ENCODE measurements around the gene RCAN2.
A peak's percentile ranks its signal among the peaks of the same experiment; 100 is the strongest.
"Not testable (repeated sequence)": the region's sequence is repeated elsewhere in the genome, so short reads cannot be mapped to it uniquely, and the experiment has no call there.

Gene RCAN2

GRCh38 chr6:46387728-46388127 lies 103.5 kb downstream of the RCAN2 start:
- not testable (repeated sequence) for DNase-seq (ENCODE audit: low spot score)

DNA sequence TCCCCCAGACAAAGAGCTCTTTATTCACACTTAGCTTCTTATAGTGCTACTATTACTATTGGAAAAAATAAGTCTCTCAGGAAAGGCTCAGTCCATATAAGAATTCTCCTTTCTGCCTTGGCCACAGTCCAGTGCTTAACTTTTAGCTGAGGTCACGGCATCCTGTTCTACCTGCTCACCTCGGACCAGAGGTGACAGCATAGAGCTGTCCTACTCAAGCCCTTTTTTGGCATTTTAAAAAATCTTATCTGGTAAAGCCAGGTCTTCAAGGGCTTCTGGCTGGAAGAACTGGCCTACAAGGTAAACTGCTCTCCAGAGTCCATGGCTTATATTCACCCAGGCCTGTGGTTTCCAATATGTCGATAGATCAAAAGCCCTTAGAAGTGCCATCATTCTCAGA lies 109.7 kb downstream of the RCAN2 start:
- no peak for DNase-seq (ENCODE audit: low spot score)

DNA sequence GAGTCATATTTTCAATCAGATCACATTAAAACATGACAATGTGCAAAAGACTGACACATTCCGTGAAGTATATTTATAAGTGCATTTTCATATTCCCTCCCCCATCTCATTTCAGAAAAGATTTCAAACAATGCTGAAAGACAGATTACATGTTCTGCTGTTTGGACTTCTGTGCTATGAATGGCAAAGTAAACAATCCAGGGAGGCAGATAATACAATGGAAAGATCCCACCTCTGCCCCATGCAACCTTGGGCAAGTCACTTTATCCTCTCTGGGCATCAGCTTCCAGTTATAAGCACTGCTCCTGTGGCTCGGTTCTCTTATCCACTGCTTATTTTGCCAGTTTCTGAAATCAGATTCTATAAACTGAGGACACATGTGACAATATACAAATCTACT lies 110.2 kb downstream of the RCAN2 start:
- no peak for DNase-seq (ENCODE audit: low spot score)

- no peak for DNase-seq (ENCODE audit: low spot score)
Measured at GRCh38 chr6:46380152-46380807, 111.0 kb downstream of the RCAN2 start.

GRCh38 chr6:46378882-46379416 lies 112.3 kb downstream of the RCAN2 start:
- DNase-seq (ENCODE audit: low spot score) = peak; percentile 61

- DNase-seq (ENCODE audit: low spot score) = no peak
Measured at GRCh38 chr6:46378161-46378881, 112.9 kb downstream of the RCAN2 start.

DNA sequence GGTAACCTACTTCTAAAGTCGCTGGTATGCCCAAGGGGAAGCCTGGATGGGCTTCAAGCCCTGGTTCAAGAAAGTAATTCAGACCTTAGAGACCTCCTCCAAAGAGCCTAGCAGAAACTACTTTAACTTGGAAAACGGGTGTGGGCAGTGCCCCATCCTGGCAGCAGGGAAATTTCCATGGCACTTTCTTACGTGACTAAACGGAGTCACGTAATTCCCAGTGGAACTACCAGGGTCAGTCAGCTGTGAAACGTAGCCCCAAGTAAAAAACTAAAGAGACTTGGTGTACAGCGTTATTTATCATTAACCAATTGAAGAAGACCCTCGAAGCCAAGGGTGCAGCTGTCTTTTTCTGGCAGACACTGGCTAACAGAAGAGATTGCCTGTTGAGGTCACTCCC lies 114.0 kb downstream of the RCAN2 start:
- no peak for DNase-seq (ENCODE audit: low spot score)

- no peak for DNase-seq (ENCODE audit: low spot score)
Measured at GRCh38 chr6:46376562-46377061, 114.6 kb downstream of the RCAN2 start.

DNA sequence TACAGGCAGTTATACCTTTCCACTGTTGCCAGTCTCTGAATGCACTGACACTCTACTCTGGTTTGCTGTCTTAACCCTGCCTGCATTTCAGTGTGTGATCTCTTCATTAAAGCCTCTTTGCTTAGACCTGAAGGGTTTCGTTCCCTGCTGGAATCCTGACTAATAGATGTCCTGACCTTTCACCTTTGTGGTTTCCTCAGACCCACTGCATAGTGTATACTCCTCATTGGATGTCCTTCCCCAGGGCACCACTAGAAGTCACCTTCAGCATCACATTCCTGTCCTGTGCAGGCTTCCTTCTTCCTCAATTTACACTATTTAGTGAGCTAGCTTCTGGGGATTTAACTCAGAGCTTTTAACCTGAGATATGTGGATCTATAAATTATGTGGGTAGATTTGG lies 120.6 kb downstream of the RCAN2 start:
- DNase-seq (ENCODE audit: low spot score) = no peak

DNA sequence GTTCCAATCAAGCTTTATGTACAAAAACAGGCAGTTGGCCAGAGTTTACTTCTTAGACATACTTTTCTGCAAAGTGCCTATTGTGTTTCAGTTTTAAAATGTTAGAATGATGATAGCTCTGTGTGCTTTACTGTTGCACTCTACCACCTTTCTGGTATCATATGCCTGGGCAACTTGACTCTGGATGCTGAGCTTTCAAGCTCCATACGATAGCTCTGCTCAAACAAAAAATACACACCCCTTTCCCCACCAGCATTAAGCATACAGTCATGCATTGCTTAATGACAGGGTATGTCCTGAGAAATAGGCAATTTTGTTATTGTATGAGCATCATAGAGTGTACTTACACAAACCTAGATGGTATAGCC lies 123.1 kb downstream of the RCAN2 start:
- no peak for DNase-seq (ENCODE audit: low spot score)

DNA sequence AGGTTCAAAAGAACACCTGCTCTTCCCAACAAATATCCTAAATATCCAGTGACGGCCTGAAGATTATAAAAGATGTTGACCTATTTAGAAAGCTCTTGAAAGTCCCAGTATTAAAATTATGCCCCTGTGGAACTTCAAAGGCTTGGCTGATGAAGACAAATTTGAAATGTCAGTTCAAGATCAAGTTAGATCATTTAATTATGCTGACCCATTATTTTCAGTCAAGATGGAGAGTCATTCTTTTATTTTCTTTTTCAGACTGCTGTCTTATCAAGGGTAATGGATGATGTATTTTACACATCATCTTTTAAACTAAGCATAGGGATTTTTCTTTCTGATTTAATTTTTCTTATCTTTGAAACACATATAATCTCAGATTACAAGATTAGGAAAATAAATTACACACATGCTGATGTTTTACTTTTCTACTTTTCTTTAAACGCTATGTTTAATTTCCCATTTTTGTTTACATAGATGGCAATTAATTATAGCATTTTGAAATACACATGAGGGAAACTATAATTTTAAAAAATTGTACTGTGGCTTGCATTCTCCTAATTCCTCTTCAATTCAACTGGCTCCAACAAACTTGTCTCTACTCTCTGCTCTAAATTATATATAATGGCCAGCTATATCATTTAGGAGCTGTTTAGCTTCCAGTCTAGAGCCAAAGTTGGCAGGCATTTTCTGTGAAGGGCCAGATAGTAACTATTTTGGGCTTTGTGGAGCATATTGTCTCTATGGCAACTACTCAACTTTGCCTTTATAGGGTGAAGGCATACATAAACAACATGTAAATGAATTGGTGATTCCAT lies 123.7 kb downstream of the RCAN2 start:
- DNase-seq (ENCODE audit: low spot score) = no peak

GRCh38 chr6:46366190-46366900 lies 124.9 kb downstream of the RCAN2 start:
- no peak for DNase-seq (ENCODE audit: low spot score)

- no peak for DNase-seq (ENCODE audit: low spot score)
Measured at GRCh38 chr6:46357591-46357990, 133.7 kb downstream of the RCAN2 start.

- DNase-seq (ENCODE audit: low spot score) = no peak
Measured at GRCh38 chr6:46356543-46356942, 134.7 kb downstream of the RCAN2 start.

GRCh38 chr6:46353528-46353927 lies 137.7 kb downstream of the RCAN2 start:
- no peak for DNase-seq (ENCODE audit: low spot score)

DNA sequence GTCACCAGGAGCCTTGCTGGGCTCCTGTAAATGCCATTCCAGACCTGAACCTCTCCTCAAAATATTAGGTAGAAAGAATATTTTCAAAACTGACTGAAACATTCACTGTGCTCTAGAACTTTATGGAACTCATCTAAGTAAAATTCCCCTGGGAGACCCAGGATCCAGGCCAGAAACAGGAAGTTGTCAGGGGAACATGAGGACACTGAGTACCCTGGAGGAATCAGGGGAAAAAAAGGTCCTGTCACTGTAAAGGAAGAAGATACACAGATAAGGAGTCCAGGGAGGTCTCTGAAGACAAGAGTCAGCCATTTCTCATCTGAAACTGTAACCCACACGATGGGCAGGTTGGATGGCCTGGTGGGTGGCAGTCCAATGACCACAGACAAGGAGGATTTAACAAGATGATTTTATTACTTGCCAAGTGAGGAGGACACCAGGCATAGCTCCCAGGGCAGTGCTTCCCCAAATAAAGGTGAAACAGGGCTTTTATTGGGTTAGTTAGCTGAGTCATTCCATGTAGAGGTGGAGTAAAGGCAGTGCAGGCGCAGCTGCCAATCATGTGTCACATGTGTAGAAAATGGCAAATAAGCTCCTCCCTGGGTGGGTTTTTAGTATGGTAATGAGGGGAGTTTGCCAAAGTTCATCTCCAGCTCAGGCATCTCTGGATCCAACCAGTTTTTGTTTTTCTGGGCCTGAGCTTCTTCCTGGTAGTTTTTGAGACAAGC lies 138.5 kb downstream of the RCAN2 start:
- no peak for DNase-seq (ENCODE audit: low spot score)

GRCh38 chr6:46350714-46351113 lies 140.5 kb downstream of the RCAN2 start:
- no peak for DNase-seq (ENCODE audit: low spot score)

DNA sequence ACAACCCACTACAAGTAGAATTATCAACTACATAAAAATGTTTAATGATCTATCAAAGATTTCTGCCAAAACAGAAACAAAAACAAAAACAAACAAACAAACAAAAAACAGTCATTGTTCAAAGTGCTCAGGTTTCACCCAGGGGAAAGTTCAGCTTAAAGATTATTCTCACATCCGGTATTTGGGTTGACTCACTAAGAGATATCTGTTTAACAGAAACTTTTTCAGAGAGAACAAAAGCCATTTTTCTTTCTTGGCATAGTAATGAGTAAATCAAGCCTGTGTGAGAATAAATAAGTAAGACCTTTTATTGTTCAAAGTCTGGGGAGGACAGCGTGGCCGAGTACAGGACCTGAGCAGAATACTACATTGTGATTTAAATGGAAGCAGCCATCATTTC lies 143.6 kb downstream of the RCAN2 start:
- DNase-seq (ENCODE audit: low spot score) = no peak

GRCh38 chr6:46340246-46340645 lies 151.0 kb downstream of the RCAN2 start:
- DNase-seq (ENCODE audit: low spot score) = no peak

DNA sequence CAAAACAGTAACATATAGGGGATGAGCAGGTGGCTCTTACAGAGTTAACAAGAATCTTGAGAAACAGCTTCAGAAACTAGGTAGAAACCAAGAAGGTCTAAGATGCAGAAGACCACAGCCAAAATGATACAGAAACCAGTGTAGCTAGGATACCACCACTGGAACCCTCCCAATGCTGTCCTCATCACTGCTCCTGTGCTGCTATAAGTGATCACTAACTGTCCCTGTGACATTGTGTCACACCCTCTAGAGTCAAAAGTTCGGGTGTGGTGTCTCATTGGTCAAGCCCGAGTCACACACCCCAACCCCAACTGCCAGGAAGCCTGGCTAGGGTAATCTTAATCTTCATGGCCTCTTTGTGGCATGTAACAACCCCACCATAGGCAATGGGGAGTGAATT lies 153.1 kb downstream of the RCAN2 start:
- DNase-seq (ENCODE audit: low spot score) = no peak

DNA sequence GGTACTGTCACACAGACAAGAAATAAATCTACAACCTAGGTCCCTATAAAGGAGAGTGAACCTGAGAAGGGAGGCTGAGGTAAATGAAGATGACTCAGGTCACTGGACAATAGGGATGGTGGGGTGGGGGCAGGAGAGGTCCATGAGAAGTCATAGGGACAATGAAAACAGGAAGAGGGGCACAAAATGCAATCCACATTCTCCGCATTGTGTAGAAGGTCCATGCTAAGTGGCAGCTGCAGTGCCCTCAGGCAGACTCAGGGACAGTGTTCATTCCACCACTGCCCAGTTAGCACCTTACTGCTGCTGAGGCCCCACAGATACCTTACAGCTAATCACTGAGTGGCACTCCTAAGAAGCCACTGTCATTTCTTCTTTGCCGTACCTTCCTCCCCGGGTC lies 156.8 kb downstream of the RCAN2 start:
- DNase-seq (ENCODE audit: low spot score) = no peak
